Measurements from ENCODE around the gene TRIM2. TPM values are rescaled to one million over a fixed set of nuclear protein-coding genes. Genes with fewer than 3 reads are reported as not detected.

TRIM2 gene
- total RNA-seq, 1 donor from 2014 or later = 83.1 TPM

DNA sequence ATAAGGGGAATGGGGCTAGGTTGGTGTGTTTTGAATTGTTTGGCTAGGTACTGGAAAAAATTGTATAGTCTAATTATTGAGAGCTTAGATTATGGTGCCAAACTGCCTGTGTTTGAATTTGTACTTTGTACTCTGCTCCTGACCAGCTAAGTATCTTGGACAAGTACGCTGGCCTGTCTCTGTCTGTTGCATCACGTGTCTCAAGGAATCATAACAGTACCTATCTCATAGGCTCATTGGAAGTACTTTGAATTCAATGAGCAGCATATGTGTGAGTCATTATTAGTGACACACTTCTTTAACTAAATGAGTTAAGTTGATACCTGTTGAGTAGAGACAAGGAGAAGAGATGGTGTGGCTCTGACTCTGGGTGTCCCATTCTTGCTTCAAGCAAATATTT is 70.7 kb downstream of the TRIM2 start:
- H3K9me3 Mint-ChIP-seq = no peaks in the 10 kb centered on the region
- peaks cover 32% of the 10 kb centered on the region for H3K36me3 Mint-ChIP-seq
- no peaks in the 10 kb centered on the region for H3K27me3 Mint-ChIP-seq
- no peak overlapping the region for H3K4me3 Mint-ChIP-seq
- H3K4me1 Mint-ChIP-seq (ENCODE audit: unreplicated experiment) = peaks cover 17% of the 10 kb centered on the region
- TF ChIP-seq, protein P1, sequence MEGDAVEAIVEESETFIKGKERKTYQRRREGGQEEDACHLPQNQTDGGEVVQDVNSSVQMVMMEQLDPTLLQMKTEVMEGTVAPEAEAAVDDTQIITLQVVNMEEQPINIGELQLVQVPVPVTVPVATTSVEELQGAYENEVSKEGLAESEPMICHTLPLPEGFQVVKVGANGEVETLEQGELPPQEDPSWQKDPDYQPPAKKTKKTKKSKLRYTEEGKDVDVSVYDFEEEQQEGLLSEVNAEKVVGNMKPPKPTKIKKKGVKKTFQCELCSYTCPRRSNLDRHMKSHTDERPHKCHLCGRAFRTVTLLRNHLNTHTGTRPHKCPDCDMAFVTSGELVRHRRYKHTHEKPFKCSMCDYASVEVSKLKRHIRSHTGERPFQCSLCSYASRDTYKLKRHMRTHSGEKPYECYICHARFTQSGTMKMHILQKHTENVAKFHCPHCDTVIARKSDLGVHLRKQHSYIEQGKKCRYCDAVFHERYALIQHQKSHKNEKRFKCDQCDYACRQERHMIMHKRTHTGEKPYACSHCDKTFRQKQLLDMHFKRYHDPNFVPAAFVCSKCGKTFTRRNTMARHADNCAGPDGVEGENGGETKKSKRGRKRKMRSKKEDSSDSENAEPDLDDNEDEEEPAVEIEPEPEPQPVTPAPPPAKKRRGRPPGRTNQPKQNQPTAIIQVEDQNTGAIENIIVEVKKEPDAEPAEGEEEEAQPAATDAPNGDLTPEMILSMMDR (conservative IDR thresholded peaks at IDR 0.05) = no peak
- DNase-seq (ENCODE audit: extremely low spot score, unreplicated experiment) = no peak
- H3K27ac Mint-ChIP-seq = no peak overlapping the region

DNA sequence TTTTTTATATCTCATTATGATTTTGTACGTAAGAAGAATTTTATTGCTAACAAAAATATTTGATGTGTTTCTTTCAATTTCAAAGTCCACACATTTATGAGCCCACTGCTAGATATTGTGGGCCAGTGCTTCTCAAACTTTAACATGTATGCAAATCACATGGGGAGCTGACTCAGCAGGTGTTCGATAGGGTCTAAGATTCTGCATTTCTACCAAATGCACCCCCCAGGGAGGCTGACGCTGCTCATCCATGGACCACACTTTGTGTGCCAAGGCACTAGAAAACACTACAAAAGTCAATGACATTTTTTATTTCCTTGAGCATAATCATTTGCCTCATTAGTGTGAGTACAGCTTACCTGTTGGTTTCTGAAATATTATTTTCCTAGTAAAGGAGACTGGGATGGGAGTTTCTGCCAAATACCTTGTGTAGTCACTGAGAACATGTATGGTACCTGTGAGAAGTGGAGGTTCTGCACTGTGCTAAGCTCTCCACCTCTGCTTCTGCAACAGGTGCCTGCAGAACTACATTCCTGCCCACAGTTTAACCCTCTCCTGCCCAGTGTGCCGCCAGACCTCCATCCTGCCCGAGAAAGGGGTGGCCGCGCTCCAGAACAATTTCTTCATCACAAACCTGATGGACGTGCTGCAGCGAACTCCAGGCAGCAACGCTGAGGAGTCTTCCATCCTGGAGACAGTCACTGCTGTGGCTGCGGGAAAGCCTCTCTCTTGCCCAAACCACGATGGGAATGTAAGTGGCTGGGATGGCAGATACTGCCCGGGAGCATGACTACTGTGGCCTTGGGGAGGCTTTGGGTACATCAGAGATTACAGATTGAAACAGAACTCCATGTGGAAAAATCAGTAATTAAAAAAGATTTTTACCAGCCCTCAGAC is 71.4 kb downstream of the TRIM2 start:
- DNase-seq (ENCODE audit: extremely low spot score, unreplicated experiment) = no peak
- Mint-ChIP-seq H3K4me1 (ENCODE audit: unreplicated experiment) (peaks cover 13% of the 10 kb centered on the region), H3K36me3 (peaks cover 32% of the 10 kb centered on the region), H3K27me3 (no peaks in the 10 kb centered on the region), H3K27ac (no peak overlapping the region), H3K4me3 (no peak overlapping the region), H3K9me3 (no peaks in the 10 kb centered on the region)
- TF ChIP-seq, protein P1 (conservative IDR thresholded peaks at IDR 0.05) = no peak

DNA sequence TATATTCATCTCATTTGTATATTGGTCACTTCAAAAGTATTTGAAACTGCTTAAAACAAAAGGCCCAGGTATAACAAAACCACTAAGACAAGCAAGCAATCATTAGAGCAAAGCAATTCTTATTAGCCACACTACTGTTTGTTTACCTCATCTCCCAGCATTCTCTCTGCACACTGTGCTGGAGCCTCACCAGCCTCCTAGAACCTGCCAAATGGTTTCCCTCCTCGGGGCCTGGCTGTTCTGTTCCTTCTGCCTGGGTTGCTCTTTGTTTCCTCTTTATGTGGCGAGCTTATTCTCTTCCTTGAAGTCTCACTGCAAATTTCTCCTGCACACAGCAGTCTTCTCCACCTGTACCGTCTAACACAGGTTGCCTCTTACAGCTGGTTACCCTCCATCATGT is 72.7 kb downstream of the TRIM2 start:
- DNase-seq (ENCODE audit: extremely low spot score, unreplicated experiment) = no peak
- no peaks in the 10 kb centered on the region for H3K9me3 Mint-ChIP-seq
- no peaks in the 10 kb centered on the region for H3K27me3 Mint-ChIP-seq
- H3K36me3 Mint-ChIP-seq = peaks cover 32% of the 10 kb centered on the region
- TF ChIP-seq, protein P1 (conservative IDR thresholded peaks at IDR 0.05) = no peak
- H3K4me3 Mint-ChIP-seq = no peak overlapping the region
- H3K4me1 Mint-ChIP-seq (ENCODE audit: unreplicated experiment) = peaks cover 11% of the 10 kb centered on the region
- no peak overlapping the region for H3K27ac Mint-ChIP-seq

DNA sequence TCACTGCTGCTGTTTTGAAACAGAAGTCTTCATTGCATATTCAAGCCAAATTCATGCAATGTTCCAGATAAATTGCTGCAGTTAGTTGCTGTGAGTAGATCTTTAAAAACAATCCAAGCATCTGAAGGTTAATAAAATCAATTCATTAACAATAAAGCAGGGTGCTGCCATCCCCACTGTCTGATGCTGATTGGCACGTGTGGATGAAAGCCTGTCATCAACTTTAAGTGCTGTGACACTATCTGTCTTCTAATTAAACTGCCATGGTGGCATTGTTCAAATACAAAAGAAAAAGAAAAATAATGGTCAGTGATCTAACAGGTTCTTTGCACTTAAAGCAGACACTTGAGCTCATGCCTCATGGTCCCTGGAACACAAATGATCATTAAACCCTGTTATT is 77.2 kb downstream of the TRIM2 start:
- no peaks in the 10 kb centered on the region for H3K4me1 Mint-ChIP-seq (ENCODE audit: unreplicated experiment)
- TF ChIP-seq, protein P1 (conservative IDR thresholded peaks at IDR 0.05) = no peak
- no peak overlapping the region for H3K27ac Mint-ChIP-seq
- no peaks in the 10 kb centered on the region for H3K27me3 Mint-ChIP-seq
- DNase-seq (ENCODE audit: extremely low spot score, unreplicated experiment) = no peak
- peaks cover 36% of the 10 kb centered on the region for H3K36me3 Mint-ChIP-seq
- no peaks in the 10 kb centered on the region for H3K9me3 Mint-ChIP-seq
- H3K4me3 Mint-ChIP-seq = no peak overlapping the region

DNA sequence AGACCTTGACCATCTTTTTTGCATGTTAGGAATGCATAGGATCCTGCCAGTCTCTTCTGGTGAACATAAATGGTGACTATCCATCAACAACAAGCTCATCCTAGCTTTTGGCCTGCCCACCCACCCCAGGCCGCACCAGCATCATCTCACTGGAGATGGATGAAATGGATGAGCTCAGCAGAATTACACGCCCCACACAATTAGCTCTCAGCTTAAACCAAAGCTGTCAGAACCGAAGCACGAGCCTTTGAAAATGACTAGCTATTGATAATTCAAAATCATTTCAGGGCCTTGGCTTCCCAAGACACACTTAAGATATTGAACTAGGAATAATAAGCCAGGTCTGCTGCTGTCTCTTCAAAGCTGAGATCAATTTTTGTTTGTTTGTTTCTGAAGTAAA is 77.8 kb downstream of the TRIM2 start:
- no peak overlapping the region for H3K4me3 Mint-ChIP-seq
- no peaks in the 10 kb centered on the region for H3K27me3 Mint-ChIP-seq
- H3K27ac Mint-ChIP-seq = no peak overlapping the region
- no peak for DNase-seq (ENCODE audit: extremely low spot score, unreplicated experiment)
- TF ChIP-seq, protein P1 (conservative IDR thresholded peaks at IDR 0.05) = no peak
- H3K9me3 Mint-ChIP-seq = no peaks in the 10 kb centered on the region
- peaks cover 41% of the 10 kb centered on the region for H3K36me3 Mint-ChIP-seq
- H3K4me1 Mint-ChIP-seq (ENCODE audit: unreplicated experiment) = no peaks in the 10 kb centered on the region
